Spinal cord (tissue), 10 donors: ENCODE results near the gene HACD4. TPM values are rescaled to one million over a fixed set of nuclear protein-coding genes. Genes with fewer than 3 reads are reported as not detected.

Experiments used
- DNase-seq, 6 donors: peaks; one replicate each; pipeline versions ENCODE4 v3.0.0 to v3.0.0-alpha.2; 2013 to 2015; ENCODE audit warnings: low spot score in 6 of 6, low read depth in 4 of 6
- H3K27ac ChIP-seq: one replicate; pipeline ENCODE4 v1.5.1; 2013; ENCODE audit warnings: low read depth, low read length, control low read depth
- H3K27me3 ChIP-seq: one replicate; pipeline ENCODE4 v1.6.1; 2013; ENCODE audit warnings: low read length; ENCODE audit not compliant: control insufficient read depth, insufficient read depth
- H3K36me3 ChIP-seq: one replicate; pipeline ENCODE4 v1.6.1; 2013; ENCODE audit warnings: low read length; ENCODE audit not compliant: control insufficient read depth, insufficient read depth
- H3K4me1 ChIP-seq: one replicate; pipeline ENCODE4 v1.6.1; 2013; ENCODE audit warnings: low read length; ENCODE audit not compliant: control insufficient read depth, insufficient read depth
- H3K4me3 ChIP-seq: one replicate; pipeline ENCODE4 v1.5.1; 2013; ENCODE audit warnings: low read depth, low read length, control low read depth
- H3K9me3 ChIP-seq: one replicate; pipeline ENCODE4 v1.6.1; 2013; ENCODE audit warnings: low read length; ENCODE audit not compliant: control insufficient read depth, insufficient read depth
- WGBS: methylation state at CpG from one replicate; pipeline ENCODE4 v1.1.5; 2013; ENCODE audit warnings: missing lambda C conversion rate; ENCODE audit not compliant: insufficient coverage; 5-methylcytosine and 5-hydroxymethylcytosine counted together
- polyA plus RNA-seq, 2 donors: library from polyadenylated mRNA; unstranded; fragments of 120-200 nt; gene quantifications; one replicate each; pipeline ENCODE4 v1.2.1, GENCODE V29; 2013; ENCODE audit not compliant: insufficient read length in 2 of 2
- total RNA-seq, 2 donors: library from RNA; depleted of rRNA in 1 of 2; stranded (reverse); fragments of 120-200 nt in 1 of 2; fragments of >200 nt in 1 of 2; gene quantifications; one replicate each; pipeline versions ENCODE4 v1.2.3 to v1.2.4, GENCODE V29; 2013 to 2014
- donor health status: healthy.

Gene HACD4
- total and polyA plus RNA-seq, 4 donors: 1.3 to 4.1 (median 2.7) TPM

GRCh38 chr9:20996809-20997208 is 34.6 kb downstream of the HACD4 start:
- DNase-seq: peak in 1 of 6 donors; percentile 51
- no peaks in the 10 kb centered on the region for H3K27me3 ChIP-seq
- WGBS: 100% methylated on average over 1 of the region's 2 CpGs
- H3K27ac ChIP-seq: no peak overlapping the region
- H3K4me3 ChIP-seq: no peak overlapping the region
- H3K9me3 ChIP-seq: peaks cover 2% of the 10 kb centered on the region
- peaks cover 3% of the 10 kb centered on the region for H3K36me3 ChIP-seq
- H3K4me1 ChIP-seq: no peaks in the 10 kb centered on the region

GRCh38 chr9:20995616-20996015 is 35.8 kb downstream of the HACD4 start:
- DNase-seq: no peak
- Histone ChIP-seq H3K36me3 (peaks cover 3% of the 10 kb centered on the region), H3K9me3 (no peaks in the 10 kb centered on the region), H3K4me3 (no peak overlapping the region), H3K27me3 (no peaks in the 10 kb centered on the region), H3K27ac (no peak overlapping the region), H3K4me1 (no peaks in the 10 kb centered on the region)
- WGBS: no CpG with 5 or more reads among the region's 2 CpGs

- no peak overlapping the region for H3K27ac ChIP-seq
Observed at GRCh38 chr9:20994486-20994885, 37.0 kb downstream of the HACD4 start.

GRCh38 chr9:20990867-20991266 is 40.6 kb downstream of the HACD4 start:
- no peak for DNase-seq
- H3K4me3 ChIP-seq: no peak overlapping the region
- peaks cover 8% of the 10 kb centered on the region for H3K4me1 ChIP-seq
- WGBS: 100% methylated on average over 1 of the region's 2 CpGs
- H3K27ac ChIP-seq: no peak overlapping the region
- H3K27me3 ChIP-seq: no peaks in the 10 kb centered on the region
- no peaks in the 10 kb centered on the region for H3K9me3 ChIP-seq
- H3K36me3 ChIP-seq: peaks cover 8% of the 10 kb centered on the region

More at GRCh38 chr9:20994486-20994885, 37.0 kb downstream of the HACD4 start:
- Histone ChIP-seq H3K27me3 (no peaks in the 10 kb centered on the region), H3K9me3 (no peaks in the 10 kb centered on the region), H3K4me1 (peaks cover 8% of the 10 kb centered on the region), H3K36me3 (peaks cover 8% of the 10 kb centered on the region), H3K4me3 (no peak overlapping the region)
- WGBS: no CpG with 5 or more reads among the region's 3 CpGs
- no peak for DNase-seq

- WGBS: 41% methylated on average over 6 of the region's 6 CpGs
Observed at GRCh38 chr9:20989923-20990341, 41.5 kb downstream of the HACD4 start.

GRCh38 chr9:20988671-20989315 is 42.6 kb downstream of the HACD4 start:
- Histone ChIP-seq H3K9me3 (no peaks in the 10 kb centered on the region), H3K27ac (no peak overlapping the region), H3K4me3 (no peak overlapping the region), H3K27me3 (no peaks in the 10 kb centered on the region), H3K4me1 (peaks cover 8% of the 10 kb centered on the region), H3K36me3 (peaks cover 8% of the 10 kb centered on the region)
- WGBS: 63% methylated on average over 1 of the region's 3 CpGs
- DNase-seq: no peak

More at GRCh38 chr9:20989923-20990341, 41.5 kb downstream of the HACD4 start:
- peak; percentile 64 to 88 (median 72) for DNase-seq
- H3K27me3 ChIP-seq: no peaks in the 10 kb centered on the region
- H3K4me3 ChIP-seq: no peak overlapping the region
- no peaks in the 10 kb centered on the region for H3K9me3 ChIP-seq
- H3K27ac ChIP-seq: no peak overlapping the region
- H3K36me3 ChIP-seq: peaks cover 8% of the 10 kb centered on the region
- peaks cover 8% of the 10 kb centered on the region for H3K4me1 ChIP-seq

- no peaks in the 10 kb centered on the region for H3K27me3 ChIP-seq
- H3K36me3 ChIP-seq: peaks cover 8% of the 10 kb centered on the region
- H3K4me3 ChIP-seq: no peak overlapping the region
- H3K9me3 ChIP-seq: no peaks in the 10 kb centered on the region
- no peak for DNase-seq
- no peak overlapping the region for H3K27ac ChIP-seq
- H3K4me1 ChIP-seq: peaks cover 8% of the 10 kb centered on the region
- no CpG with 5 or more reads among the region's 3 CpGs for WGBS
Observed at GRCh38 chr9:20988061-20988460, 43.4 kb downstream of the HACD4 start.

GRCh38 chr9:20987521-20987920 is 43.9 kb downstream of the HACD4 start:
- Histone ChIP-seq H3K9me3 (no peaks in the 10 kb centered on the region), H3K27ac (no peak overlapping the region), H3K4me1 (peaks cover 8% of the 10 kb centered on the region), H3K27me3 (no peaks in the 10 kb centered on the region), H3K36me3 (peaks cover 6% of the 10 kb centered on the region), H3K4me3 (no peak overlapping the region)
- no peak for DNase-seq
- WGBS: no CpG with 5 or more reads among the region's 1 CpG

GRCh38 chr9:20985851-20986600 is 45.4 kb downstream of the HACD4 start:
- DNase-seq: no peak
- WGBS: 65% methylated on average over 6 of the region's 6 CpGs
- Histone ChIP-seq H3K27me3 (no peaks in the 10 kb centered on the region), H3K4me1 (peaks cover 8% of the 10 kb centered on the region), H3K9me3 (no peaks in the 10 kb centered on the region), H3K36me3 (peaks cover 5% of the 10 kb centered on the region), H3K4me3 (no peak overlapping the region), H3K27ac (no peak overlapping the region)

GRCh38 chr9:20984506-20984905 is 46.9 kb downstream of the HACD4 start:
- no peak for DNase-seq
- Histone ChIP-seq H3K9me3 (no peaks in the 10 kb centered on the region), H3K27ac (no peak overlapping the region), H3K4me1 (no peaks in the 10 kb centered on the region), H3K36me3 (no peaks in the 10 kb centered on the region), H3K27me3 (no peaks in the 10 kb centered on the region), H3K4me3 (no peak overlapping the region)
- WGBS: 100% methylated on average over 1 of the region's 3 CpGs
